ENCODE data around the gene ZPR1. TPM values are rescaled to one million over a fixed set of nuclear protein-coding genes. Genes with fewer than 3 reads are reported as not detected.

Gene ZPR1
- total and polyA plus RNA-seq, 2 of the 4 experiments (the other 2 are of a cell fraction), result 40.8 to 52.0 TPM

DNA sequence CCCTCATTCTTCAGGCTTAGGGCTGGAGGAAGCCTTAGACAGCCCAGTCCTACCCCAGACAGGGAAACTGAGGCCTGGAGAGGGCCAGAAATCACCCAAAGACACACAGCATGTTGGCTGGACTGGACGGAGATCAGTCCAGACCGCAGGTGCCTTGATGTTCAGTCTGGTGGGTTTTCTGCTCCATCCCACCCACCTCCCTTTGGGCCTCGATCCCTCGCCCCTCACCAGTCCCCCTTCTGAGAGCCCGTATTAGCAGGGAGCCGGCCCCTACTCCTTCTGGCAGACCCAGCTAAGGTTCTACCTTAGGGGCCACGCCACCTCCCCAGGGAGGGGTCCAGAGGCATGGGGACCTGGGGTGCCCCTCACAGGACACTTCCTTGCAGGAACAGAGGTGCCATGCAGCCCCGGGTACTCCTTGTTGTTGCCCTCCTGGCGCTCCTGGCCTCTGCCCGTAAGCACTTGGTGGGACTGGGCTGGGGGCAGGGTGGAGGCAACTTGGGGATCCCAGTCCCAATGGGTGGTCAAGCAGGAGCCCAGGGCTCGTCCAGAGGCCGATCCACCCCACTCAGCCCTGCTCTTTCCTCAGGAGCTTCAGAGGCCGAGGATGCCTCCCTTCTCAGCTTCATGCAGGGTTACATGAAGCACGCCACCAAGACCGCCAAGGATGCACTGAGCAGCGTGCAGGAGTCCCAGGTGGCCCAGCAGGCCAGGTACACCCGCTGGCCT is 42.5 kb upstream of the ZPR1 start:
- Histone ChIP-seq H3K14ac (replicated peaks; ENCODE audit: low read depth, low read length) (no peak overlapping the region), H3K9me1 (ENCODE audit: insufficient read depth, low read length) (no peaks in the 10 kb centered on the region; the same call in 1 of the 2 replicates), H3K9me3 (ENCODE audit: control insufficient read depth, insufficient read depth, low read length) (no peaks in the 10 kb centered on the region), H2AFZ (replicated peaks; ENCODE audit: low read length, poor library complexity) (no peak overlapping the region), H4K20me1 (ENCODE audit: insufficient read depth, low read length) (no peaks in the 10 kb centered on the region), H3K4me2 (ENCODE audit: low read depth, low read length) (no peak overlapping the region), H4K8ac (ENCODE audit: low read depth in 2 of 2, low read length in 2 of 2) (no peak overlapping the region), H3K4ac (ENCODE audit: low read depth, low read length) (no peak overlapping the region), H4K91ac (ENCODE audit: insufficient read depth, low read depth, low read length) (no peak overlapping the region), H2BK120ac (ENCODE audit: low read depth, low read length) (no peak overlapping the region), H3K9ac (ENCODE audit: low read depth, low read length) (no peak overlapping the region), H3K18ac (ENCODE audit: low read depth, low read length) (no peak overlapping the region), H3K4me1 (ENCODE audit: control insufficient read depth, insufficient read depth, low read length) (peaks cover 6% of the 10 kb centered on the region; the same call in 1 of the 2 replicates), H2BK20ac (ENCODE audit: low read depth, low read length) (no peak overlapping the region), H3K27ac (ENCODE audit: insufficient read depth, low read length) (no peak overlapping the region), H3K79me1 (ENCODE audit: low read depth in 1 of 2, low read length in 2 of 2) (no peaks in the 10 kb centered on the region), H3K23ac (ENCODE audit: low read depth, low read length) (no peak overlapping the region), H2BK5ac (ENCODE audit: low read depth, low read length, poor library complexity, severe bottlenecking) (no peak overlapping the region), H4K5ac (ENCODE audit: low read depth, low read length) (no peak overlapping the region), H3K4me3 (ENCODE audit: insufficient read depth, low read depth, low read length) (no peak overlapping the region), H3K56ac (ENCODE audit: extremely low read depth, insufficient read depth, low read length) (no peak overlapping the region), H2AK5ac (ENCODE audit: low read depth, low read length) (no peak overlapping the region), H3K36me3 (ENCODE audit: control insufficient read depth, insufficient read depth, low read length) (no peaks in the 10 kb centered on the region), H2BK15ac (ENCODE audit: low read depth, low read length) (no peak overlapping the region), H3K27me3 (ENCODE audit: control insufficient read depth, insufficient read depth, low read length) (peaks cover 8% of the 10 kb centered on the region; the same call in 1 of the 2 replicates), H2AK9ac (replicated peaks; ENCODE audit: low read depth, low read length, poor library complexity) (no peak overlapping the region)
- POLR2A ChIA-PET (ENCODE audit: unreplicated experiment), result interaction anchor here (0.6 kb wide), 1 partner anchor 115 kb away, joined by 4 read pairs; no protein-coding TSS in a partner anchor
- BruUV-seq (replicated peaks), result no TSS peak
- no peak for TF ChIP-seq RAD21 (IDR thresholded peaks at IDR 0.05; ENCODE audit: low read length)
- TF ChIP-seq RCOR1 (IDR thresholded peaks at IDR 0.05; ENCODE audit: insufficient replicate concordance, low read length), result no peak
- TF ChIP-seq SMC3 (IDR thresholded peaks at IDR 0.05; ENCODE audit: low read depth, low read length), result no peak
- no peak for TF ChIP-seq POLR2A (IDR thresholded peaks at IDR 0.05; ENCODE audit: low read depth, low read length)
- TF ChIP-seq FOS (IDR thresholded peaks at IDR 0.05; ENCODE audit: low read depth, low read length), result no peak
- intact Hi-C loops (cut with micrococcal nuclease), result no loop called here
- ATAC-seq (ENCODE audit: low read depth), result no peak
- CTCF ChIA-PET, result no interaction called here
- in situ Hi-C loops (cut with MboI; ENCODE audit: low sequenced_read_pairs), result no loop called here
- dilution Hi-C loops (cut with HindIII; ENCODE audit: low sequenced_read_pairs, unreplicated experiment), result no loop called here
- no peak for DNase-seq
- no CpG with 5 or more reads among the region's 17 CpGs for WGBS, 2 experiments (ENCODE audit: extremely low coverage in 2 of 2, insufficient read length in 1 of 2)
